ENCODE measurements around the gene FBXO11. TPM values are rescaled to one million over a fixed set of nuclear protein-coding genes. Genes with fewer than 3 reads are reported as not detected.
A peak's percentile ranks its signal among the peaks of the same experiment; 100 is the strongest.
"Not testable (repeated sequence)": the region's sequence is repeated elsewhere in the genome, so short reads cannot be mapped to it uniquely, and the experiment has no call there.

FBXO11 gene
- total RNA-seq, 4 donors from 2014 or later: 49.5 to 98.0 (median 68.8) TPM

DNA sequence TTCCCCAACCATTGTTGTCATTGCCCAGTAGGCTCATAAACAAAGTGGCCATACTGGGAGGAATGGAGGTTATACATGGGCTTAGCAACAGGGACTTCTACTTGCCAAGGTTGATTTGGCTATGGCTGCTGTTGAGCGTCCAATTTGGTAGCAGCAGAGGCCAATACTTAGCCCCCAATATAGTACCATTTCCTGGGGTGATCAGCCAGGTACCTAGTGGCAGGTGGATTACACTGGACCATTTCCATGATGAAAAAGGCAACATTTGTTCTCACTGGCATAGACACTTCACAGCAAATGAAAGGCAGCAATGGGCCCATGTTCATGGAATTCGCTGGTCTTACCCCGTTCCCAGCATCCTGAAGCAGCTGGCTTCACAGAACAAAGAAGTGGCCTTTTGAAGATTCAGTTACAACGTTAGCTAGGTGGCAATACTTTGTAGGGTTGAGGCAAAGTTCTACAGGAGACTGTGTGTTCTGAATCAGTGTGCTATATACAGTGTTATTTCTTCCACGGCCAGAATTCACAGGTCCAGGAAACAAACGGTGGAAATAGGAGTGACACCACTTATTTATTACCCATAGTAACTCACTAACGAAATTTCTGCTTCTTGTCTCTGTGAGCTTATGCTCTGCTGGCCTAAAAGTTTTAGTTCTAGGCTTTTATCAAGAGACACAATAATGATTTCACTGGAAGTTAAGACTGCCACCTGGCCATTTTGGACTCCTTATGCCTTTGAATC, 37.5 kb downstream of the FBXO11 start:
- 84% methylated on average over 7 of the region's 7 CpGs for WGBS, 2 donors
- DNase-seq (ENCODE audit: low spot score in 2 of 2): no peak
- Histone ChIP-seq H3K4me1 (peaks cover 0 to 83% (median 21%) of the 10 kb centered on the region in 4 donors), H3K27me3 (no peaks in the 10 kb centered on the region), H3K27ac (no peak overlapping the region), H3K4me3 (no peak overlapping the region), H3K36me3 (peaks cover 0 to 5% (median 0%) of the 10 kb centered on the region in 3 donors), H3K9me3 (no peaks in the 10 kb centered on the region)
- TF ChIP-seq POLR2A (IDR thresholded peaks at IDR 0.05) (no peak), EP300 (IDR thresholded peaks at IDR 0.05) (no peak)
- TF ChIP-seq, protein P1, sequence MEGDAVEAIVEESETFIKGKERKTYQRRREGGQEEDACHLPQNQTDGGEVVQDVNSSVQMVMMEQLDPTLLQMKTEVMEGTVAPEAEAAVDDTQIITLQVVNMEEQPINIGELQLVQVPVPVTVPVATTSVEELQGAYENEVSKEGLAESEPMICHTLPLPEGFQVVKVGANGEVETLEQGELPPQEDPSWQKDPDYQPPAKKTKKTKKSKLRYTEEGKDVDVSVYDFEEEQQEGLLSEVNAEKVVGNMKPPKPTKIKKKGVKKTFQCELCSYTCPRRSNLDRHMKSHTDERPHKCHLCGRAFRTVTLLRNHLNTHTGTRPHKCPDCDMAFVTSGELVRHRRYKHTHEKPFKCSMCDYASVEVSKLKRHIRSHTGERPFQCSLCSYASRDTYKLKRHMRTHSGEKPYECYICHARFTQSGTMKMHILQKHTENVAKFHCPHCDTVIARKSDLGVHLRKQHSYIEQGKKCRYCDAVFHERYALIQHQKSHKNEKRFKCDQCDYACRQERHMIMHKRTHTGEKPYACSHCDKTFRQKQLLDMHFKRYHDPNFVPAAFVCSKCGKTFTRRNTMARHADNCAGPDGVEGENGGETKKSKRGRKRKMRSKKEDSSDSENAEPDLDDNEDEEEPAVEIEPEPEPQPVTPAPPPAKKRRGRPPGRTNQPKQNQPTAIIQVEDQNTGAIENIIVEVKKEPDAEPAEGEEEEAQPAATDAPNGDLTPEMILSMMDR (IDR thresholded peaks at IDR 0.05): no peak

- DNase-seq (ENCODE audit: low spot score in 2 of 2): peak in 1 of 2 donors; percentile 17
- Histone ChIP-seq H3K4me3 (no peak overlapping the region), H3K9me3 (no peaks in the 10 kb centered on the region), H3K27me3 (no peaks in the 10 kb centered on the region), H3K4me1 (peaks cover 0 to 75% (median 23%) of the 10 kb centered on the region in 4 donors), H3K36me3 (no peaks in the 10 kb centered on the region), H3K27ac (peak overlapping the region in 1 of 4 donors; percentile 31)
- TF ChIP-seq EP300 (IDR thresholded peaks at IDR 0.05) (peak in 1 of 2 donors; percentile 44), POLR2A (IDR thresholded peaks at IDR 0.05) (no peak)
- WGBS, 2 donors: 1 to 2% methylated on average over 2 of the region's 2 CpGs
These were observed 39.1 kb downstream of the FBXO11 start for GRCh38 chr2:47867205-47867604.

GRCh38 chr2:47864566-47864965, 41.7 kb downstream of the FBXO11 start:
- H3K4me3 ChIP-seq: no peak overlapping the region
- no peaks in the 10 kb centered on the region for H3K36me3 ChIP-seq
- no peaks in the 10 kb centered on the region for H3K27me3 ChIP-seq
- H3K4me1 ChIP-seq: peaks cover 0 to 60% (median 19%) of the 10 kb centered on the region in 4 donors
- DNase-seq (ENCODE audit: low spot score in 2 of 2): no peak
- peak overlapping the region in 1 of 4 donors; percentile 10 for H3K27ac ChIP-seq
- WGBS, 2 donors: 44 to 45% methylated on average over 1 of the region's 1 CpG
- no peaks in the 10 kb centered on the region for H3K9me3 ChIP-seq
- TF ChIP-seq EP300 (IDR thresholded peaks at IDR 0.05) (no peak), POLR2A (IDR thresholded peaks at IDR 0.05) (no peak)
- TF ChIP-seq, protein P1 (IDR thresholded peaks at IDR 0.05): no peak

DNA sequence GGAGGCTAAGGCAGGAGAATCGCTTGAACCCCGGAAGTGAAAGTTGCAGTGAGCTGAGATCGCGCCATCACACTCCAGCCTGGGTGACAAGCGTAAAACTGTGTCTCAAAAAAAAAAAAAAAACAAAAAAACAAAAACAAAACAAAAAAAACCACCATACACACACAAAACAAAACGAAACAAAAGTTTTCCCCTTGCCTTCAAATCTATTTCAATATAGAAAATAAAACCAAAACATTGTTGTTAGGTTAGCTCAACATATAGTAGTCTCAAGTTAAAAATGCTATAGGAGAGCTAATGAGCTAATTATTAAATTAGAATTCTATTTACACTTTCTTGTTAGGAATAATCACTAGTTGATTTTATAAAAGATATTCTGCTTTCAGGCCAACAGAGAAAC, 43.3 kb downstream of the FBXO11 start:
- no peak for DNase-seq (ENCODE audit: low spot score in 2 of 2)
- no peaks in the 10 kb centered on the region for H3K27me3 ChIP-seq
- H3K27ac ChIP-seq: no peak overlapping the region
- no peak overlapping the region for H3K4me3 ChIP-seq
- H3K9me3 ChIP-seq: no peaks in the 10 kb centered on the region
- TF ChIP-seq EP300 (IDR thresholded peaks at IDR 0.05) (no peak), POLR2A (IDR thresholded peaks at IDR 0.05) (no peak)
- TF ChIP-seq, protein P1 (IDR thresholded peaks at IDR 0.05): no peak
- H3K36me3 ChIP-seq: no peaks in the 10 kb centered on the region
- H3K4me1 ChIP-seq: peaks cover 0 to 53% (median 12%) of the 10 kb centered on the region in 4 donors
- 93 to 97% methylated on average over 6 of the region's 6 CpGs for WGBS, 2 donors

DNA sequence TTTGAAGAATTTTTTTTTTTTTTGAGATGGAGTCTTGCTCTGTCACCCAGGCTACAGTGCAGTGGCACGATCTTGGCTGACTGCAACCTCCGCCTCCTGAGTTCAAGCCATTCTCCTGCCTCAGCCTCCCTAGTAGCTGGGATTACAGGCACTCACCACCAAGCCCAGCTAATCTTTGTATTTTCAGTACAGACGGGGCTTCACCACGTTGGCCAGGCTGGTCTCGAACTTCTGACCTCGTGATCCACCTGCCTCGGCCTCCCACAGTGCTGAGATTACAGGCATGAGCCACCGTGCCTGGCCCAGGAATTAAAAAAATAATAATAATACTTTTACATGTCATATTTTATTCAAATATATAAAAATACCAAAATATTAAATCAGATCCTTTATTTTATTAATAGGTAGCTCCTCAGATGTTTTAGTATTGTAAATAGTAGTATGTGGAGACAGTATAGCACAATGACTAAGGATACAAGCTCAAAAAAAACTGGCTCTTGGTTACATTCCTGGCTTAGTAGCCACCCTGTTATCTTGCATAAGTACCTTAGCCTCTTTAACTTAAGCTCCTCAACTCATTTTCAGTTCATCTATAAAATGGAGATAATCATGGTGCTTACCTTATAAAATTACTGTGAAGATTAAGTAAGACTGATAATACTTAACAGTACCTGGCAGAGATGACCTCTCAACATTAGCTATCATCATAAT, 53.1 kb downstream of the FBXO11 start:
- DNase-seq (ENCODE audit: low spot score in 2 of 2): not testable (repeated sequence)
- 79 to 84% methylated on average over 8 of the region's 8 CpGs for WGBS, 2 donors
- H3K4me1 ChIP-seq: peaks cover 0 to 91% (median 4%) of the 10 kb centered on the region in 4 donors

DNA sequence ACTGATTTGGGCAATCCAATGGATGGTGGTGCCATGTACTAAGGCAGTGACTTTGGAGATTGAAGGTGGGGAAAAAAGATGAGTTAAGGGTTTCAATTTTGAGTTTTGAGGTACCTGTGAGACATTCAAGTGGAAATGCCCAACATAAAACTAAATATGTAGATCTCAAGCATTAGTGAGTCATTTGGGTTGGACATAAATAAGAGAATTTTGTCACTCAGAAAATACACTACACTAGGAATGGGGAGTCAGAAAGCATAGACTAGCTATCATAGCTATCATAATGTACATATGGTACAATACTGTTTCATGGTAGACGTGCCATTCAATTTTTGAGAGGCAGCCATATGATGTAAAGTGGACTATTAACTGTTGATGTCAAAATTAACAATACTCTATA, 56.1 kb downstream of the FBXO11 start:
- Histone ChIP-seq H3K4me3 (no peak overlapping the region), H3K27ac (no peak overlapping the region), H3K36me3 (peaks cover 0 to 7% (median 0%) of the 10 kb centered on the region in 3 donors), H3K9me3 (no peaks in the 10 kb centered on the region), H3K4me1 (peaks cover 0 to 77% (median 0%) of the 10 kb centered on the region in 4 donors), H3K27me3 (no peaks in the 10 kb centered on the region)
- TF ChIP-seq EP300 (IDR thresholded peaks at IDR 0.05) (no peak), POLR2A (IDR thresholded peaks at IDR 0.05) (no peak)
- TF ChIP-seq, protein P1 (IDR thresholded peaks at IDR 0.05): no peak
- 80 to 90% methylated on average over 1 of the region's 1 CpG for whole genome bisulfite sequencing, 2 donors
- no peak for DNase-seq (ENCODE audit: low spot score in 2 of 2)

More for the DNA sequence above, 53.1 kb downstream of the FBXO11 start:
- H3K27me3 ChIP-seq, H3K9me3 ChIP-seq, H3K4me3 ChIP-seq, H3K36me3 ChIP-seq, H3K27ac ChIP-seq: not testable (repeated sequence)

Data from tibial nerve (tissue), 4 donors.